Nephron progenitor cell (in vitro differentiated cells): Measurements from ENCODE around the gene AMIGO3.
A peak's percentile ranks its signal among the peaks of the same experiment; 100 is the strongest.

Source experiments
- DNase-seq: peaks from one replicate; pipeline ENCODE4 v3.0.0; 2021
- H3K27ac Mint-ChIP-seq: 2 replicates; pipeline ENCODE4 v1.8.0; 2021; ENCODE audit warnings: mild to moderate bottlenecking, moderate library complexity, mixed read lengths
- H3K27me3 Mint-ChIP-seq: 2 replicates; pipeline ENCODE4 v1.8.0; 2021; ENCODE audit warnings: mild to moderate bottlenecking, low read depth, mixed read lengths; ENCODE audit not compliant: poor library complexity
- H3K36me3 Mint-ChIP-seq: 2 replicates; pipeline ENCODE4 v1.8.0; 2021; ENCODE audit warnings: low read depth, mixed read lengths
- H3K4me1 Mint-ChIP-seq: 2 replicates; pipeline ENCODE4 v1.8.0; 2021; ENCODE audit warnings: mixed read lengths
- H3K4me3 Mint-ChIP-seq: 2 replicates; pipeline ENCODE4 v1.8.0; 2021; ENCODE audit warnings: mild to moderate bottlenecking, moderate library complexity, mixed read lengths
- H3K9me3 Mint-ChIP-seq: 2 replicates; pipeline ENCODE4 v1.8.0; 2021; ENCODE audit warnings: mild to moderate bottlenecking, moderate library complexity, mixed read lengths
- TF ChIP-seq, protein P1 (sequence below): fragments of 200-600 bp; sonication (generic); IDR thresholded peaks from 2 replicates; pipeline ENCODE4 v1.5.0; 2021; ENCODE audit warnings: antibody characterized with exemption

Gene AMIGO3

DNA sequence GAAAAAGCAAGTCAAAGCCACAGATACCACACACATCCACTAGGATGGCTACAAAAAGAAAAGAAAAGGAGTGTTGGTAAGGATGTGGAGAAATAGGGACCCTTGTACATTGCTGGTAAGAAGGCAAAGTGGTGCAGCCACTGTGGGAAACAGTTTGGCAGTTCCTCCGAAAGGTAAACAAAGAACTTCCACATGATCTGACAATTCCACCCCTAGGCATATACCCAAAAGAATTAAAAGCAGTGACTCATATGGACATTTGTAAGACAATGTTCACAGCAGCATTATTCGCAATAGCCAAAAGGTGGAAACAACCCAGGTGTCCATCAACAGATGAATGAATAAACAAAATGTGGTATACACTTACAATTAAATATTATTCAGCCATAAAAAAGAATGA is 26.5 kb upstream of the AMIGO3 start:
- H3K4me3 Mint-ChIP-seq = no peak overlapping the region
- no peaks in the 10 kb centered on the region for H3K9me3 Mint-ChIP-seq
- DNase-seq = no peak
- TF ChIP-seq, protein P1, sequence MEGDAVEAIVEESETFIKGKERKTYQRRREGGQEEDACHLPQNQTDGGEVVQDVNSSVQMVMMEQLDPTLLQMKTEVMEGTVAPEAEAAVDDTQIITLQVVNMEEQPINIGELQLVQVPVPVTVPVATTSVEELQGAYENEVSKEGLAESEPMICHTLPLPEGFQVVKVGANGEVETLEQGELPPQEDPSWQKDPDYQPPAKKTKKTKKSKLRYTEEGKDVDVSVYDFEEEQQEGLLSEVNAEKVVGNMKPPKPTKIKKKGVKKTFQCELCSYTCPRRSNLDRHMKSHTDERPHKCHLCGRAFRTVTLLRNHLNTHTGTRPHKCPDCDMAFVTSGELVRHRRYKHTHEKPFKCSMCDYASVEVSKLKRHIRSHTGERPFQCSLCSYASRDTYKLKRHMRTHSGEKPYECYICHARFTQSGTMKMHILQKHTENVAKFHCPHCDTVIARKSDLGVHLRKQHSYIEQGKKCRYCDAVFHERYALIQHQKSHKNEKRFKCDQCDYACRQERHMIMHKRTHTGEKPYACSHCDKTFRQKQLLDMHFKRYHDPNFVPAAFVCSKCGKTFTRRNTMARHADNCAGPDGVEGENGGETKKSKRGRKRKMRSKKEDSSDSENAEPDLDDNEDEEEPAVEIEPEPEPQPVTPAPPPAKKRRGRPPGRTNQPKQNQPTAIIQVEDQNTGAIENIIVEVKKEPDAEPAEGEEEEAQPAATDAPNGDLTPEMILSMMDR = no peak
- H3K36me3 Mint-ChIP-seq = peaks cover 55% of the 10 kb centered on the region
- peak overlapping the region; percentile 57 for H3K27ac Mint-ChIP-seq
- no peaks in the 10 kb centered on the region for H3K27me3 Mint-ChIP-seq
- peaks cover 30% of the 10 kb centered on the region for H3K4me1 Mint-ChIP-seq

DNA sequence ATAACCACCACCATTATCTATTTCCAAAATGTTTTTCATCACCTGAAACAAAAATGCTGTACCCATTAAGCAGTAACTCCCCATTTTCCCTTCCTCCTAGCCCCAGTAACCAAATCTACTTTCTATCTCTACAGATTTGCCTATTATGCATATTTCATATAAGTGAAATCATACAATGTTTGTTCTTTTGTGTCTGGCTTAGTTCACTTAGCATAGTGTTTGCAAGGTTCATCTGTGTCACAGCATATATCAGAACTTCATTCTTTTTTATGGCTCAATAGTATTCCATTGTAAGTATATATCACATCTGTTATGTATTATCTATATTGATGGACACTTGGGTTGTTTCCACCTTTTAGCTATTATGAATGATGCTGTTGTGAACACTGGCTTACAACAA is 20.9 kb upstream of the AMIGO3 start:
- Mint-ChIP-seq H3K4me1 (no peaks in the 10 kb centered on the region), H3K36me3 (peaks cover 64% of the 10 kb centered on the region), H3K27ac (no peak overlapping the region), H3K27me3 (no peaks in the 10 kb centered on the region), H3K4me3 (no peak overlapping the region), H3K9me3 (no peaks in the 10 kb centered on the region)
- TF ChIP-seq, protein P1 = no peak
- DNase-seq = no peak

DNA sequence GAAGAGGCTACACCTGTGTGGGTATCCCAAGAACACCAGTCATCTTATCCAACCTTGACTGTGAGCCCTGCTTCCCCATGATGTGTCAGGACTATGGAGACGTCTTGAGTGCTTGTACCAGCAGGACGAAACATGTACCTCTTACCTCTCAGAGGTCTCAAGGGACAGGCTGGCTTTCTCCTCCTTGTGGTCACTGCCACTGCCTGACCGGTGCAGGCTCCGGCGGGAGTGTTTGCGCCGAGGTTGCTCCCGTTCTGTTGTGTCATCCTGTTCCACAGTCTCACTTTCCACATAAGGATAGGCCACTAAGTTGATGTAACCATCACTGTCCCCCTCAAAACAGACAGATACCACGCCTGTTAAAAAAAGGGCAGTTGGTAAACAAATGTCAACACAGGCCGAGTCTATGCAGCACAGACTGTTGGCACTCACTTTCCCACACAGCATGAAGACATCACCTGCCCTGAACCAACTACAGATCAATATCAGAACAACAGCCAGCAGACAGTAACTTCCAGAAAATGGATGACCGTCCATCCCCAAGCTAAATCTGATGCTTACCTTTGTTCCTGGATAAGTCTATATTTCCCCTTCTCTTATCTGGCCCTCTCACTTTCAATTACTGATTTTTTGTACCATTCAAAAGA is 18.7 kb upstream of the AMIGO3 start:
- Mint-ChIP-seq H3K4me3 (no peak overlapping the region), H3K9me3 (no peaks in the 10 kb centered on the region), H3K27me3 (no peaks in the 10 kb centered on the region), H3K4me1 (no peaks in the 10 kb centered on the region), H3K36me3 (peaks cover 69% of the 10 kb centered on the region), H3K27ac (no peak overlapping the region)
- no peak for DNase-seq
- TF ChIP-seq, protein P1 = no peak

DNA sequence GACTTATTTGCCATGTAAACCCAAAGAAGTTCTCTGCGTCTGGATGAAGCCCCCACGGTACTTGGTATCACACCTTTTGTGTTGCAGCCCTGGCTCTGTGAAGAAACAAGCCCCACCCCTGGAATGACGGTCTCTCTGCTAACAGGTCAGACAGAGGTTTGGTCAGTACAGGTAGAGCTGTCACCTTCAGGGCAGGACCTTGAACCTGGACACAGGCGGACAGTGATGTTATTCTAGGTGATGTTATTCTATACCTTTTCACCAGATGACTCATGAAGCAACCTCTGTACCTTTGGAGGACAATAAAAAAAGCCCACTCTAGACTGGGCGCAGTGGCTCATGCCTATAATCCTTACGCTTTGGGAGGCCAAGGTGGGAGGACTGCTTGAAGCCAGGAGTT is 15.3 kb upstream of the AMIGO3 start:
- Mint-ChIP-seq H3K36me3 (peaks cover 75% of the 10 kb centered on the region), H3K27me3 (no peaks in the 10 kb centered on the region), H3K4me1 (no peaks in the 10 kb centered on the region), H3K4me3 (no peak overlapping the region), H3K27ac (peak overlapping the region; percentile 42), H3K9me3 (no peaks in the 10 kb centered on the region)
- no peak for DNase-seq
- TF ChIP-seq, protein P1 = no peak

DNA sequence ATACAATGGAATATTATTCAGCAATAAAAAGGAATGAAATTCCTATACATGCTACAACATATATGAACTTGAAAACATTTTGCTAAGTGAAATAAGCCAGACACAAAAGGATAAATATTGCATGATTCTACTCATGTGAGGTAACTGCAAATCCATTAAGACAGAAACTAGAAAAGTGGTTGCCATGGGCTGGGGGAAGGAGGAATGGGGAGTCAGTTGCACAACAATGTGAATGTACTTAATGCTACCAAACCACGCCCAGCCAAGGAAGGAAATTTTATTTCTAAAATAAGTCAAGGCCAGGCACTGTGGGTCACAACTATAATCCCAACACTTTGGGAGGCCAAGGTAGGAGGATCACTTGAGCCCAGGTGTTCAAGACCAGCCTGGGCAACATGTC is 14.1 kb upstream of the AMIGO3 start:
- Mint-ChIP-seq H3K4me1 (no peaks in the 10 kb centered on the region), H3K27me3 (no peaks in the 10 kb centered on the region), H3K9me3 (no peaks in the 10 kb centered on the region), H3K4me3 (no peak overlapping the region), H3K27ac (no peak overlapping the region), H3K36me3 (peaks cover 73% of the 10 kb centered on the region)
- DNase-seq = no peak
- TF ChIP-seq, protein P1 = no peak

DNA sequence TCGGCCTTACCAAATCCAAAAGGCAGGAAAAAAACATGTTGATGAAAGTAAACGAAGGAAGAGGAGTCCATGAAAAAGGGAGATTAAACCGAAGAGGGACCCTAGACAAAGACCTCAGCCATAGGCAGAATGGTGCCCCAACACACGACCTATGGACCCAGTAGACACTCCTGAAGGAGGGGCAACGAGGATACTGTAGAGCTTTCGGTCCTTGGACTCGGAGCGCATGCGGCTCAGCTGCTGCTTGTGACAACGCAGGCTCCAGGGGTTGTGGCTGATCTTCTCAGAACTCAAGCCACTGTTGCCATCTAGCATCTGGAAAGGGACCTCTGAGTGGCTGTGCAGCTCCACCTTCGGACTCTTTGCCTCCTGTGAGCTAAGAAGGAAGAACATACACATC is 13.1 kb upstream of the AMIGO3 start:
- TF ChIP-seq, protein P1 = no peak
- Mint-ChIP-seq H3K36me3 (peaks cover 73% of the 10 kb centered on the region), H3K4me3 (no peak overlapping the region), H3K4me1 (no peaks in the 10 kb centered on the region), H3K9me3 (no peaks in the 10 kb centered on the region), H3K27me3 (no peaks in the 10 kb centered on the region), H3K27ac (no peak overlapping the region)
- no peak for DNase-seq
